Retinal pigment epithelial cell (primary cell): Measurements from ENCODE around the gene HTR3C.
A peak's percentile ranks its signal among the peaks of the same experiment; 100 is the strongest.
"Not testable (repeated sequence)": the region's sequence is repeated elsewhere in the genome, so short reads cannot be mapped to it uniquely, and the experiment has no call there.

ENCODE experiments used
- DNase-seq: peaks from one replicate; pipeline ENCODE4 v3.0.0-alpha.2; 2010; ENCODE audit warnings: low read depth
- H3K4me3 ChIP-seq: 2 replicates; pipeline ENCODE4 v1.5.1; 2011; ENCODE audit warnings: mild to moderate bottlenecking, low read length, control low read depth, moderate library complexity
- CTCF ChIP-seq: conservative IDR thresholded peaks from 2 replicates; pipeline ENCODE4 v1.5.1; 2011; ENCODE audit warnings: low read depth, low read length, control low read depth, inconsistent platforms

Gene HTR3C

GRCh38 chr3:184022323-184022722 is 30.5 kb upstream of the HTR3C start:
- TF ChIP-seq CTCF: no peak
- no peak overlapping the region for H3K4me3 ChIP-seq
- DNase-seq: no peak

GRCh38 chr3:184025256-184025655 is 27.6 kb upstream of the HTR3C start:
- H3K4me3 ChIP-seq, DNase-seq: not testable (repeated sequence)

- not testable (repeated sequence) for H3K4me3 ChIP-seq, DNase-seq
Measured at GRCh38 chr3:184028275-184028890, 24.5 kb upstream of the HTR3C start.

- H3K4me3 ChIP-seq: no peak overlapping the region
- DNase-seq: no peak
- TF ChIP-seq CTCF: no peak
Measured at GRCh38 chr3:184029443-184029842, 23.4 kb upstream of the HTR3C start.

- TF ChIP-seq CTCF: no peak
- no peak overlapping the region for H3K4me3 ChIP-seq
- no peak for DNase-seq
Measured at GRCh38 chr3:184030536-184030935, 22.3 kb upstream of the HTR3C start.

- no peak within 1 kb of the TSS for H3K4me3 ChIP-seq
- no peak for DNase-seq
- TF ChIP-seq CTCF: no peak
Measured at GRCh38 chr3:184031187-184031792, 21.6 kb upstream of the HTR3C start, which contains the start of gene HTR3D. Gene HTR3D (plus strand): TSS chr3:184031742. CDS start chr3:184031742, 0 bp downstream.

- no peak for DNase-seq
- H3K4me3 ChIP-seq: no peak overlapping the region
- TF ChIP-seq CTCF: peak; percentile 17
Measured at GRCh38 chr3:184037816-184038215, 15.0 kb upstream of the HTR3C start.

GRCh38 chr3:184038307-184038706 is 14.5 kb upstream of the HTR3C start:
- not testable (repeated sequence) for DNase-seq, H3K4me3 ChIP-seq
